ENCODE data around the gene SMG7. TPM values are rescaled to one million over a fixed set of nuclear protein-coding genes. Genes with fewer than 3 reads are reported as not detected.

The SMG7 gene
- total and polyA plus RNA-seq, 2 of the 4 experiments (the other 2 are of a cell fraction), result 18.1 to 22.6 TPM

- no CpG with 5 or more reads among the region's 3 CpGs for WGBS, 2 experiments (ENCODE audit: extremely low coverage in 2 of 2, insufficient read length in 1 of 2)
- Histone ChIP-seq H2AK5ac (ENCODE audit: low read depth, low read length) (no peak overlapping the region), H3K27me3 (ENCODE audit: control insufficient read depth, insufficient read depth, low read length) (peaks cover 12% of the 10 kb centered on the region), H3K27ac (ENCODE audit: insufficient read depth, low read length) (no peak overlapping the region), H3K56ac (ENCODE audit: extremely low read depth, insufficient read depth, low read length) (no peak overlapping the region), H3K4me1 (ENCODE audit: control insufficient read depth, insufficient read depth, low read length) (no peaks in the 10 kb centered on the region), H3K9me3 (ENCODE audit: control insufficient read depth, insufficient read depth, low read length) (no peaks in the 10 kb centered on the region), H4K8ac (ENCODE audit: low read depth in 2 of 2, low read length in 2 of 2) (no peak overlapping the region), H2BK15ac (ENCODE audit: low read depth, low read length) (no peak overlapping the region), H3K4me3 (ENCODE audit: insufficient read depth, low read depth, low read length) (no peak overlapping the region), H2BK120ac (ENCODE audit: low read depth, low read length) (no peak overlapping the region), H3K4me2 (ENCODE audit: low read depth, low read length) (no peak overlapping the region), H3K14ac (replicated peaks; ENCODE audit: low read depth, low read length) (no peak overlapping the region), H3K9ac (ENCODE audit: low read depth, low read length) (no peak overlapping the region), H2AK9ac (replicated peaks; ENCODE audit: low read depth, low read length, poor library complexity) (no peak overlapping the region), H2BK5ac (ENCODE audit: low read depth, low read length, poor library complexity, severe bottlenecking) (no peak overlapping the region), H4K5ac (ENCODE audit: low read depth, low read length) (no peak overlapping the region), H3K18ac (ENCODE audit: low read depth, low read length) (no peak overlapping the region), H3K4ac (ENCODE audit: low read depth, low read length) (no peak overlapping the region), H3K79me1 (ENCODE audit: low read depth in 1 of 2, low read length in 2 of 2) (no peaks in the 10 kb centered on the region), H3K36me3 (ENCODE audit: control insufficient read depth, insufficient read depth, low read length) (no peaks in the 10 kb centered on the region), H4K20me1 (ENCODE audit: insufficient read depth, low read length) (no peaks in the 10 kb centered on the region), H2BK20ac (ENCODE audit: low read depth, low read length) (no peak overlapping the region), H3K23ac (ENCODE audit: low read depth, low read length) (no peak overlapping the region), H4K91ac (ENCODE audit: insufficient read depth, low read depth, low read length) (no peak overlapping the region), H3K9me1 (ENCODE audit: insufficient read depth, low read length) (no peaks in the 10 kb centered on the region), H2AFZ (replicated peaks; ENCODE audit: low read length, poor library complexity) (no peak overlapping the region)
- ChIA-PET POLR2A (ENCODE audit: unreplicated experiment) (no interaction called here), CTCF (no interaction called here)
- TF ChIP-seq CEBPB (IDR thresholded peaks at IDR 0.05; ENCODE audit: low read depth, low read length) (no peak), RFX5 (IDR thresholded peaks at IDR 0.05; ENCODE audit: low read depth, low read length) (no peak), FOS (IDR thresholded peaks at IDR 0.05; ENCODE audit: low read depth, low read length) (no peak), NFE2L2 (IDR thresholded peaks at IDR 0.05; ENCODE audit: low read depth, low read length) (no peak), MAFK (IDR thresholded peaks at IDR 0.05; ENCODE audit: low read depth, low read length) (no peak), SMC3 (IDR thresholded peaks at IDR 0.05; ENCODE audit: low read depth, low read length) (no peak), RCOR1 (IDR thresholded peaks at IDR 0.05; ENCODE audit: insufficient replicate concordance, low read length) (no peak), MXI1 (IDR thresholded peaks at IDR 0.05; ENCODE audit: borderline replicate concordance, low read depth, low read length) (no peak), ELK1 (IDR thresholded peaks at IDR 0.05; ENCODE audit: borderline replicate concordance, low read depth, low read length) (no peak), CTCF (conservative IDR thresholded peaks at IDR 0.05; ENCODE audit: low read depth, low read length) (no peak)
- BruUV-seq (replicated peaks), result no TSS peak
- intact Hi-C loops (cut with micrococcal nuclease) (no loop called here), in situ Hi-C loops (cut with MboI; ENCODE audit: low sequenced_read_pairs) (no loop called here), dilution Hi-C loops (cut with HindIII; ENCODE audit: low sequenced_read_pairs, unreplicated experiment) (no loop called here)
- no peak for ATAC-seq (ENCODE audit: low read depth)
- DNase-seq, result no peak
These were observed 14.8 kb upstream of the SMG7 start for GRCh38 chr1:183457449-183457848.

Measured in IMR-90 (cell line).